Activated T-helper 17 cell treated with anti-CD3 and anti-CD28 coated beads, Interleukin-2, amount 50 U/mL, for 72 hours (primary cell): Measurements from ENCODE around the gene PACRG. TPM values are rescaled to one million over a fixed set of nuclear protein-coding genes. Genes with fewer than 3 reads are reported as not detected.
"Not testable (repeated sequence)": the region's sequence is repeated elsewhere in the genome, so short reads cannot be mapped to it uniquely, and the experiment has no call there.

ENCODE experiments used
- ATAC-seq: fragments of 150-1000 bp; cut with Tn5 transposase; replicated peaks from 2 replicates; pipeline ENCODE4 v1.10.0; 2021; ENCODE audit warnings: mild to moderate bottlenecking, moderate library complexity
- H3K27ac Mint-ChIP-seq: one replicate; pipeline ENCODE4 v1.8.0; 2022; ENCODE audit warnings: mixed read lengths
- H3K27me3 Mint-ChIP-seq: one replicate; pipeline ENCODE4 v1.8.0; 2022; ENCODE audit warnings: mixed read lengths
- H3K36me3 Mint-ChIP-seq: one replicate; pipeline ENCODE4 v1.8.0; 2022; ENCODE audit warnings: low read depth, mild to moderate bottlenecking, mixed read lengths
- H3K4me1 Mint-ChIP-seq: one replicate; pipeline ENCODE4 v1.8.0; 2022; ENCODE audit warnings: mixed read lengths
- H3K4me3 Mint-ChIP-seq: one replicate; pipeline ENCODE4 v1.8.0; 2022; ENCODE audit warnings: mild to moderate bottlenecking, mixed read lengths
- H3K9me3 Mint-ChIP-seq: one replicate; pipeline ENCODE4 v1.8.0; 2022; ENCODE audit warnings: mixed read lengths
- total RNA-seq, 2 donors: library from RNA; stranded (reverse); gene quantifications; one replicate each; pipeline ENCODE4 v1.2.3, GENCODE V29; 2022

Gene PACRG
- total RNA-seq, 2 donors from 2014 or later = not detected

GRCh38 chr6:162974685-162975084, 246.9 kb downstream of the PACRG start:
- no peaks in the 10 kb centered on the region for H3K27me3 Mint-ChIP-seq
- no peak overlapping the region for H3K27ac Mint-ChIP-seq
- H3K36me3 Mint-ChIP-seq = no peaks in the 10 kb centered on the region
- H3K4me1 Mint-ChIP-seq = no peaks in the 10 kb centered on the region
- no peak for ATAC-seq
- H3K9me3 Mint-ChIP-seq = peaks cover 4% of the 10 kb centered on the region
- no peak overlapping the region for H3K4me3 Mint-ChIP-seq

- H3K4me1 Mint-ChIP-seq = no peaks in the 10 kb centered on the region
- H3K36me3 Mint-ChIP-seq = no peaks in the 10 kb centered on the region
- no peak overlapping the region for H3K4me3 Mint-ChIP-seq
- H3K27me3 Mint-ChIP-seq = no peaks in the 10 kb centered on the region
- H3K9me3 Mint-ChIP-seq = peaks cover 4% of the 10 kb centered on the region
- no peak for ATAC-seq
- H3K27ac Mint-ChIP-seq = no peak overlapping the region
Measured at GRCh38 chr6:162976141-162976540, 248.4 kb downstream of the PACRG start.

GRCh38 chr6:162983234-162983633, 255.5 kb downstream of the PACRG start:
- H3K27me3 Mint-ChIP-seq, H3K36me3 Mint-ChIP-seq: not testable (repeated sequence)

GRCh38 chr6:162998777-162999176, 271.0 kb downstream of the PACRG start:
- H3K27me3 Mint-ChIP-seq = no peaks in the 10 kb centered on the region
- H3K4me1 Mint-ChIP-seq = no peaks in the 10 kb centered on the region
- H3K27ac Mint-ChIP-seq = no peak overlapping the region
- H3K9me3 Mint-ChIP-seq = peaks cover 7% of the 10 kb centered on the region
- no peak for ATAC-seq
- no peaks in the 10 kb centered on the region for H3K36me3 Mint-ChIP-seq
- no peak overlapping the region for H3K4me3 Mint-ChIP-seq

More at GRCh38 chr6:162983234-162983633, 255.5 kb downstream of the PACRG start:
- not testable (repeated sequence) for H3K4me3 Mint-ChIP-seq, H3K27ac Mint-ChIP-seq, ATAC-seq, H3K4me1 Mint-ChIP-seq
- H3K9me3 Mint-ChIP-seq = peaks cover 28% of the 10 kb centered on the region

GRCh38 chr6:162999575-163000285, 272.0 kb downstream of the PACRG start:
- Mint-ChIP-seq H3K27me3 (no peaks in the 10 kb centered on the region), H3K9me3 (peaks cover 7% of the 10 kb centered on the region), H3K27ac (no peak overlapping the region), H3K36me3 (no peaks in the 10 kb centered on the region), H3K4me1 (no peaks in the 10 kb centered on the region), H3K4me3 (no peak overlapping the region)
- ATAC-seq = no peak

- H3K27ac Mint-ChIP-seq = no peak overlapping the region
- no peaks in the 10 kb centered on the region for H3K27me3 Mint-ChIP-seq
- H3K4me1 Mint-ChIP-seq = no peaks in the 10 kb centered on the region
- H3K36me3 Mint-ChIP-seq = no peaks in the 10 kb centered on the region
- H3K4me3 Mint-ChIP-seq = no peak overlapping the region
- H3K9me3 Mint-ChIP-seq = peaks cover 3% of the 10 kb centered on the region
- ATAC-seq = peak; percentile 50
Measured at GRCh38 chr6:163001330-163001729, 273.6 kb downstream of the PACRG start.

- H3K27ac Mint-ChIP-seq = no peak overlapping the region
- H3K27me3 Mint-ChIP-seq = no peaks in the 10 kb centered on the region
- H3K9me3 Mint-ChIP-seq = peaks cover under 1% of the 10 kb centered on the region
- no peak for ATAC-seq
- no peaks in the 10 kb centered on the region for H3K36me3 Mint-ChIP-seq
- no peak overlapping the region for H3K4me3 Mint-ChIP-seq
- no peaks in the 10 kb centered on the region for H3K4me1 Mint-ChIP-seq
Measured at GRCh38 chr6:163008186-163008585, 280.4 kb downstream of the PACRG start.

- Mint-ChIP-seq H3K4me1 (no peaks in the 10 kb centered on the region), H3K9me3 (no peaks in the 10 kb centered on the region), H3K4me3 (no peak overlapping the region), H3K27me3 (no peaks in the 10 kb centered on the region), H3K36me3 (no peaks in the 10 kb centered on the region), H3K27ac (no peak overlapping the region)
- no peak for ATAC-seq
Measured at GRCh38 chr6:163008626-163009025, 280.9 kb downstream of the PACRG start.

- Mint-ChIP-seq H3K4me3 (no peak overlapping the region), H3K36me3 (no peaks in the 10 kb centered on the region), H3K27me3 (no peaks in the 10 kb centered on the region), H3K9me3 (no peaks in the 10 kb centered on the region), H3K27ac (no peak overlapping the region), H3K4me1 (no peaks in the 10 kb centered on the region)
- no peak for ATAC-seq
Measured at GRCh38 chr6:163010145-163010544, 282.4 kb downstream of the PACRG start.

GRCh38 chr6:163014736-163015135, 287.0 kb downstream of the PACRG start:
- ATAC-seq = no peak

GRCh38 chr6:163017801-163018200, 290.0 kb downstream of the PACRG start:
- peaks cover 7% of the 10 kb centered on the region for H3K27me3 Mint-ChIP-seq
- H3K4me3 Mint-ChIP-seq = no peak overlapping the region
- H3K27ac Mint-ChIP-seq = no peak overlapping the region
- no peaks in the 10 kb centered on the region for H3K9me3 Mint-ChIP-seq
- no peaks in the 10 kb centered on the region for H3K36me3 Mint-ChIP-seq
- no peaks in the 10 kb centered on the region for H3K4me1 Mint-ChIP-seq
- no peak for ATAC-seq

More at GRCh38 chr6:163014736-163015135, 287.0 kb downstream of the PACRG start:
- no peaks in the 10 kb centered on the region for H3K36me3 Mint-ChIP-seq
- H3K4me3 Mint-ChIP-seq = no peak overlapping the region
- no peaks in the 10 kb centered on the region for H3K9me3 Mint-ChIP-seq
- H3K27ac Mint-ChIP-seq = no peak overlapping the region
- no peaks in the 10 kb centered on the region for H3K4me1 Mint-ChIP-seq
- H3K27me3 Mint-ChIP-seq = no peaks in the 10 kb centered on the region

GRCh38 chr6:163019926-163020325, 292.2 kb downstream of the PACRG start:
- Mint-ChIP-seq H3K4me1 (no peaks in the 10 kb centered on the region), H3K27ac (no peak overlapping the region), H3K4me3 (no peak overlapping the region), H3K27me3 (peaks cover 11% of the 10 kb centered on the region), H3K9me3 (peaks cover 11% of the 10 kb centered on the region), H3K36me3 (no peaks in the 10 kb centered on the region)
- ATAC-seq = no peak

- no peak for ATAC-seq
- Mint-ChIP-seq H3K4me3 (no peak overlapping the region), H3K27me3 (peaks cover 14% of the 10 kb centered on the region), H3K36me3 (no peaks in the 10 kb centered on the region), H3K9me3 (peaks cover 11% of the 10 kb centered on the region), H3K4me1 (no peaks in the 10 kb centered on the region), H3K27ac (no peak overlapping the region)
Measured at GRCh38 chr6:163021054-163021453, 293.3 kb downstream of the PACRG start.

GRCh38 chr6:163023700-163024099, 295.9 kb downstream of the PACRG start:
- no peak overlapping the region for H3K27ac Mint-ChIP-seq
- peaks cover 22% of the 10 kb centered on the region for H3K9me3 Mint-ChIP-seq
- ATAC-seq = no peak
- no peaks in the 10 kb centered on the region for H3K36me3 Mint-ChIP-seq
- no peaks in the 10 kb centered on the region for H3K4me1 Mint-ChIP-seq
- H3K27me3 Mint-ChIP-seq = peaks cover 18% of the 10 kb centered on the region
- H3K4me3 Mint-ChIP-seq = no peak overlapping the region

- no peaks in the 10 kb centered on the region for H3K36me3 Mint-ChIP-seq
- H3K27me3 Mint-ChIP-seq = peaks cover 12% of the 10 kb centered on the region
- H3K4me1 Mint-ChIP-seq = no peaks in the 10 kb centered on the region
- H3K9me3 Mint-ChIP-seq = peaks cover 24% of the 10 kb centered on the region
- H3K27ac Mint-ChIP-seq = no peak overlapping the region
- no peak overlapping the region for H3K4me3 Mint-ChIP-seq
- no peak for ATAC-seq
Measured at GRCh38 chr6:163026893-163027292, 299.1 kb downstream of the PACRG start.
